ENCODE results near the gene GFOD2. TPM values are rescaled to one million over a fixed set of nuclear protein-coding genes. Genes with fewer than 3 reads are reported as not detected.

The GFOD2 gene, protein sequence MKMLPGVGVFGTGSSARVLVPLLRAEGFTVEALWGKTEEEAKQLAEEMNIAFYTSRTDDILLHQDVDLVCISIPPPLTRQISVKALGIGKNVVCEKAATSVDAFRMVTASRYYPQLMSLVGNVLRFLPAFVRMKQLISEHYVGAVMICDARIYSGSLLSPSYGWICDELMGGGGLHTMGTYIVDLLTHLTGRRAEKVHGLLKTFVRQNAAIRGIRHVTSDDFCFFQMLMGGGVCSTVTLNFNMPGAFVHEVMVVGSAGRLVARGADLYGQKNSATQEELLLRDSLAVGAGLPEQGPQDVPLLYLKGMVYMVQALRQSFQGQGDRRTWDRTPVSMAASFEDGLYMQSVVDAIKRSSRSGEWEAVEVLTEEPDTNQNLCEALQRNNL
- total RNA-seq: 13.4 and 19.5 TPM in 2 replicates

DNA sequence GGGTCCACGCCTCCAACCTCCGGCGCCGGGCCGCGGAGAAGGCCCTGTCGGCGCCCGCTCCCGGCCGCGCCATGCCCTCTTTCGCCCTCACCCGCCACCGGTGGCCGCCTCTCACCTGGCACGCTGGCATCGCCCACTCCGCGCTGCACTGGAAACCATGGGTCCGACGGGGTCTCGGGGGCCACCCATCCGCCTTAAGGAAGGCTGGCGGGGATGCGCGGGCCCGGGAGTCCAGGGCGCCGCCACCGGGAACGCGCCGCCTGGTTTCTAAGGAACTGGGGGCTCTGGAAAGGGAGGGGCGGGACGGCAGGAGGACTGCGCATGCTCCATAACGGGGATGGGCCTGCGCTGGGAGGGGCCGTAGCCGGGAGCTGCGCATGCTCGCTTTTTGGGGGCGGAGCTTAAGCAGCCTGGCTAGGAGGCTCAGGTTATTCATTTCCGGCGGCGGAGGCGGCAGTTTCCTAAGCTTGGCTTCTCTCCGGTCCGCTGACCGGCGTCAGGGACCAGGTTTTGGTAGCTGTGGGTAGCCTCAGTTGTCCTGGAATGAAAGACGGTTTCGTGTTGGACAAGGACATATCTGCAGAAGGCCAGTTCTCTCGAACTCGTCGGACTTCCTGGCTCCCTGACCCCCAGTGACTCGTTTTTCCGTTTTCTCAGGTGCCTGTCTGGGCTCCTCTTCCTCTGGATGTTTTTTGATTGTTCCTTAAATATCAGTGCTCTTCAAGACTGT lies at the start of gene GFOD2:
GFOD2 (minus strand) TSS at position 269 of the 730 bp plus-strand sequence. CDS start 33,601 bp downstream, outside the sequence.

DNA sequence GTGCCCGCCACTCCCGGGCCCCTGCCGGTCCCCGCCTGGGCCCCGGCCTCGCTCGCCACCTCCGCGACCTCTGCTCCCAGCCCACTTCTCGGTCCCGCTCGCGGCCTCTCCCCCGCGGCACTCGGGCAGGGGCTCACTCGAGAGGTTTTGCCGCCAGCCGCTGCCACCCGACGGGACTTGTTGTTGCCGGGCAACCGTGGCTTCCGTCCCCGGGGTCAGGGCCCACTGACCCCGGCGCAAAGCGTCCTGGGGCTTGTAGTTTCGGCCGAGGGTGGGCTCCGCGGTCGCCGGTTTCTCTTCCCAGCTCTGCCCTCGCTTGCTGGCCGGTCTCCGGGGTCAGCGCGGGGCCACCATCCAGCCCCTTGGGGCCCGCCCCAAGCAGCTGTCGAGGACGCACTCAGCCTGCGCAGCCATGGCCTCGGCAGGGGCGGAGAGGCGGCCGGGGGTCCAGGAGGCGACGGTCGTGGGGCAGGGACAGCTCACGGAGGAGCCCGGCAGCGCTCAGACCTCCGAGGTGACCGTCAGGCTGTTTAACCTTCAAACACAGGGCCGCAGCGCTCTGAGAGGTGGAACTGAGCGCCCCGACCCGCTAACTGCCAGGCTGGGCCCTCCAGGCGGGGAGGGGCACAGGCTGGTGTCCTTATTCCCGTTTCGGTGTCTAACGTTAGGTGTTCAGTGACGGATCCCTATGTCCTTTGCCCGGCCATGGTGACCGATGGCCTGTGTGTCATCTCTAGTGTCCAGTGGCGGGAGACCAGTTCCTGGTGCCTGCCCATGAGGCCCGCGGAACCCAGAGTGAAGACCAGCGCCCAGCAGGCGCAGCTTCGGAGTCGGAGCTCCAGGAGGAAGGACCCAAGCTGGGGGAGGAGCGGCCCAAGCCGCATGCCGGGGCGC lies 52.3 kb downstream of the GFOD2 start, which contains the start of the genes C16orf86 and ENKD1:
C16orf86 (plus strand) TSS at position 256 of the 894 bp plus-strand sequence; CDS start at position 413, 157 bp downstream.
ENKD1 (minus strand) TSS at position 192 of the 894 bp plus-strand sequence. CDS start 308 bp downstream, outside the sequence.

DNA sequence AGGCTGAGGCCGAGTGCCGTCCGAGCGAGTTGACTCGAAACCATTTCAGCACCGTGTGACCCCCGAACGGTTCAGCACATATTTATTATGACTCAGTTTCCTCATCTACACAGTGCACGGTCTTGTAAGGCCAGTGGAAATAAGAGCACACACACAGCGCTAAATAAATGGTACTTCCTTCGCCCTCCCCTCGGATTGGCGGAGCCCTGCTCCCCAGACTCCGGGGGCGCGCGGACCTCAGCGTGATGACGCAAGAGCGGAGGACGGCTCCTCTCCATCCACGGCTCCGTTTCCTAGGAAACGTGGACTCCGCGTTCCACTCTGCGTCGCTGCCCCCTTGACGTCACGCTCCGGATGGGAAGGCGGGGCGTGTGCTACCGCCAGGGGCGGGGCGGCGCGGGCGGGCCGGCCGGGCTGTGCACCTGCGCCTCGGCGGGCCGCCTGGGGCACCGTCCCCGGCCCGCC lies 58.5 kb downstream of the GFOD2 start, which contains the start of gene PARD6A:
PARD6A (plus strand) TSS at position 397 of the 465 bp plus-strand sequence. CDS start 79 bp downstream, outside the sequence.

DNA sequence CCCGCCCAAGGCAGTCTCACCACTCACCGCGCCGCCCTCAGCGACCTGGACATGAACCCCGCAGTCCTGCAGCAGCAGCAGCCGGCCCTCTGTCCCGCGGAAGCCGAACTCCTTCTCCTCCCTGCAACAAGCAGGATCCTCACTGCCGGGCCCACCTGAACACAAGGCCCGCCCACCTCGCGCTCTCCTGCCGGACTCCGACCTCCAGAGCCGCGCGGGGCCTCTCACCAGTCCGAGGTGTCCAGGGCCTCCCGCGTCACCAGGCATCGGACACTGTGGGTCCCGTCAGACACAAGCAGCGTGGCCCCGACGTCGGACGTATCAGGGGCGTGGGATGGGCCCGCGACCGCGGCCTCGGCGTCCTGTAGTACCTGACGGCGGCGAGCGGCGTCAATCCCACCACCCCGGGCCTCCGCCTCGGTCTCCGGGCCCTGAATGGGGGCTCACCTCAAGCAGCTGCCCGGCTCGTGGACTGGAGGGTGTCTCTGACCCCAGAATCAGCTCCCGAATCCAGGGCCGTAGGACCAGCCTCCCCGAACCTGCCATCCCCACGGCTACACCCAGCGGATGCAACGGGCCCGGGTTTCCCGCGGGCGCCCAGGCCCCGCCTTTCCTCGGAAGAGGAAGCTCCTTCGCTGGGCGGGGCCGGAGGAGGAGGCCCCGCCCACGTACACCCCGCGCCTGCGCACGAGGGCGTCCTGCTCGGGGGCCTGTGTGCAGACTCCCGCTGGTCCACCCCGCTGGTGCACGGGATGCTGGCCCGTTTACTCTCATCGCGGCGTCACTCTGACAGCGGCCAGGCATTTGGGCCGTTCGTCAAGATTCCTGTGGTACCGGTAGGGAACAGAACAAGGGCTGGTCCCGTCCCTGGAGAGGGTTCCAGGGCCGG lies 59.2 kb downstream of the GFOD2 start, which contains the start of gene ACD:
ACD (minus strand) TSS at position 586 of the 889 bp plus-strand sequence; CDS start at position 546, 40 bp downstream.

Other genes starting within 250 kb of the GFOD2 start
- 89.3 and 113 TPM in 2 replicates for gene ATP6V0D1, start 238.2 kb downstream of the GFOD2 start, total RNA-seq
- not detected in 2 replicates for gene AGRP, start 235.8 kb downstream of the GFOD2 start, total RNA-seq
- gene RIPOR1, start 190.5 kb downstream of the GFOD2 start, total RNA-seq: 25.6 and 28.9 TPM in 2 replicates
- 14.0 and 18.5 TPM in 2 replicates for gene CTCF, start 156.8 kb downstream of the GFOD2 start, total RNA-seq
- 0.24 TPM in 1 of 2 replicates, not detected in the other for gene CARMIL2, start 74.2 kb downstream of the GFOD2 start, total RNA-seq
- gene ACD, start 59.1 kb downstream of the GFOD2 start, total RNA-seq: 15.2 and 17.1 TPM in 2 replicates
- 1.9 and 2.7 TPM in 2 replicates for gene PARD6A, start 58.4 kb downstream of the GFOD2 start, total RNA-seq
- gene ENKD1, start 52.6 kb downstream of the GFOD2 start, total RNA-seq: 12.5 and 18.3 TPM in 2 replicates
- 0.85 and 1.7 TPM in 2 replicates for gene C16orf86, start 52.5 kb downstream of the GFOD2 start, total RNA-seq
- gene RANBP10, start 87.2 kb upstream of the GFOD2 start, total RNA-seq: 3.2 and 3.4 TPM in 2 replicates
- 0.85 TPM in 1 of 2 replicates, not detected in the other for gene TSNAXIP1, start 87.6 kb upstream of the GFOD2 start, total RNA-seq
- 33.5 and 58.0 TPM in 2 replicates for gene THAP11, start 123.0 kb upstream of the GFOD2 start, total RNA-seq
- gene NUTF2, start 127.6 kb upstream of the GFOD2 start, total RNA-seq: 120 and 223 TPM in 2 replicates
- 8.1 and 19.8 TPM in 2 replicates for gene CENPT, start 128.4 kb upstream of the GFOD2 start, total RNA-seq
- 37.9 and 48.0 TPM in 2 replicates for gene EDC4, start 153.7 kb upstream of the GFOD2 start, total RNA-seq
- gene NRN1L, start 165.6 kb upstream of the GFOD2 start, total RNA-seq: 1.7 TPM in 1 of 2 replicates, not detected in the other
- gene PSKH1, start 173.9 kb upstream of the GFOD2 start, total RNA-seq: 8.2 and 13.6 TPM in 2 replicates
- 0.24 TPM in 1 of 2 replicates, not detected in the other for gene CTRL, start 212.5 kb upstream of the GFOD2 start, total RNA-seq
- gene PSMB10, start 217.5 kb upstream of the GFOD2 start, total RNA-seq: 19.2 and 61.2 TPM in 2 replicates
- 1.4 and 3.2 TPM in 2 replicates for gene LCAT, start 224.8 kb upstream of the GFOD2 start, total RNA-seq
- gene SLC12A4, start 249.3 kb upstream of the GFOD2 start, total RNA-seq: 22.2 and 41.4 TPM in 2 replicates